ENCODE results near the gene EZR.

GRCh38 chr6:158766621-158767455 is 52.3 kb downstream of the EZR start:
- no peak for TF ChIP-seq CTCF (IDR thresholded peaks at IDR 0.05; ENCODE audit: low read length)
- TF ChIP-seq EZH2 (IDR thresholded peaks at IDR 0.05; ENCODE audit: borderline replicate concordance, low read length): no peak
